HG03439 (cell line): ENCODE data around the gene CPNE5.
"Not testable (repeated sequence)": the region's sequence is repeated elsewhere in the genome, so short reads cannot be mapped to it uniquely, and the experiment has no call there.

Experiments used
- ATAC-seq: cut with Tn5 transposase; IDR thresholded peaks from one replicate; pipeline ENCODE4 v1.9.1; 2021; ENCODE audit warnings: mild to moderate bottlenecking, moderate library complexity; ENCODE audit not compliant: unreplicated experiment

Gene CPNE5

GRCh38 chr6:36704961-36705577, 134.2 kb downstream of the CPNE5 start:
- ATAC-seq = not testable (repeated sequence)

GRCh38 chr6:36703982-36704381, 135.3 kb downstream of the CPNE5 start:
- no peak for ATAC-seq

DNA sequence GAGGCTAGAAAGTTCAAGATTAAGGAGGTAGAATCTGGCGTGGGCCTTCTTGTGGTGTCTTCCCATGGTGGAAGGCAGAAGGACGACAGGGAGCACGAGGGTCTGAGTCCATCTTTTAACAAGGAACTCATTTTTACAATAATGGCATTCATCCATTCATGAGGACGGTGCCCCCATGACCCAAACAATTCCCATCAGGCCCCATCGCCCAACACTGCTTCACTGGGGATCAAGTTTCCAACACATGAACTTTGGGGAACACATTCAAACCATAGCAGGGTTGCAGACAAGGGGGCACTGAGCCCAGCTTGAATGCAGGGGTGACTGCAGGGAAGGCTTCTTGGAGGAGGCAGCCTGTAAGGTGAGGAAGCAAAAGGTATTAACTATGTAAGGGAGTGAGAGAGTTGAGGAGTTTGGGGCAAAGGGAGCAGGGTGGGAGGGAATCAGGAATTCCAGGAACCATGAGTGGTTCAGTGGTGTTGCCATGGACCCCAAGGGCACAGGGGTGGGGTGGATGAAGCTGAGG, 136.1 kb downstream of the CPNE5 start:
- ATAC-seq = no peak

- no peak for ATAC-seq
These were observed 136.6 kb downstream of the CPNE5 start for GRCh38 chr6:36702656-36703055.

GRCh38 chr6:36701401-36701991, 137.7 kb downstream of the CPNE5 start:
- no peak for ATAC-seq

DNA sequence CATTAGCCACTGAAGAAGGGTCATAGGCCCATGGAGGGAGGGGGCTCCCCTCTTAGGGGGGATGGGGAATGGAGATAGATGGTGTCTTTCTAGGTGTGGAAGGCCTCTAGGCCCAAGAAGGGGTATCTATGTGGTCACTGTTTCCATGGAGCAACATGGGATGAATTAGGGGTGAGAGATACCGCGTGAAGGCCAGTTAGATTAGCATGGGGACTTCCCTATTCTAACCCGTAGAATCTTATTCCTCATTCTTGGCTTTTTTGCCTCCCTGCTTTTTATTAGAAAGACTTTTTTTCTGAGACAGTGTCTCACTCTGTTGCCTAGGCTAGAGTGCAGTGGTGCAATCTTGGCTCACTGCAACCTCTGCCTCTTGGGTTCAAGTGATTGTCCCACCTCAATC, 138.4 kb downstream of the CPNE5 start:
- ATAC-seq = no peak

DNA sequence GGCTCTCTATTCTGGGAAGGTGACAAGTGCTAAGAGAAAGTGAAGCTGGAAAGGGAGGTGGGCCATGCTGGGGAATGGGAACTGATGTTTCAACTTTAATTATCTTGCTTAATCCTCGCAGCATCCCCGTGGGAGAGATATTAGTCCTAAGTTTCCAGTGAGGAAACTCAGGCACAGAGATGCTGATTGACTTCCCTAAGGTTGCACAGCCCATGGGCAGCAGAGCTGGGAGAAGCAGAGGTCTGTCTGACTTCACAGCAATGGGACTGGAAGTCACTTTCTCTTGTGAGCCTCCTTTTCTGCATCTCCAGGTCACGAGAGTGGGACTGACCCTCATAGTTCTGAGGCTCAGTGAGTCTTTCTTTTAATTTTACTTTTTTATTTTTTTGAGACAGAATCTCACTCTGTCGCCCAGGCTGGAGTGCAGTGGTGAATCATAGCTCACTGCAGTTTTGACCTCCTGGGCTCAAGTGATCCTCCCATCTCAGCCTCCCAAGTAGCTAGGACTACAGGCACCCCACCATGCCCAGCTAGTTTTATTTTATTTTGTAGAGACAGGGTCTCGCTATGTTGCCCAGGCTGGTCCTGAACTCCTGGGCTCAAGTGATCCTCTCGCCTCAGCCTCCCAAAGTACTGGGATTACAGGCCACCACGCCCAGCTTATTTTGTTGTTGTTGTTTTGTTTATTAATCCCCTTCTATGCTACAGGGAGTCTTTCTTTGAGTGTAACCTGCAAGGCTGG, 139.0 kb downstream of the CPNE5 start:
- no peak for ATAC-seq

GRCh38 chr6:36699348-36699747, 139.9 kb downstream of the CPNE5 start:
- ATAC-seq = no peak

GRCh38 chr6:36698871-36699271, 140.4 kb downstream of the CPNE5 start:
- ATAC-seq = no peak

DNA sequence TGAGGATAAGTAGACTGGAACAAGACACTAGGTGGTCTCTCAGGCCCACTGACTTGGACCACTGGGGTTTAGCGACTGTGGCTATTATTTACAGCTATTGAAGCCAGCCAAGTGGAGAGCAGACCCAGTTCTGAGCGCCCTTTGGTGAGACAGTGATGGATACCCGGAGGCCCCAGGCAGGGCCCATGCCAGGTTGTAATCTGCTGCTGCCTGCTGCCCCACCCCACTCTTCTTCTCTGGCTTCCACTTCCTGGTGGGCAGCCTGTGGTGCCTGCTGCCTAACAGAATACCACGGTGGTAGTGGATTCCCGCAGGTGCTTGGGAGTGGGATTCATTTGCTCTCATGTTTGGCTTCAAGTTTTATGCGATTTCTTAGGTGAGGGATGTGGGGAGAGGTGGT, 141.0 kb downstream of the CPNE5 start:
- ATAC-seq = no peak

DNA sequence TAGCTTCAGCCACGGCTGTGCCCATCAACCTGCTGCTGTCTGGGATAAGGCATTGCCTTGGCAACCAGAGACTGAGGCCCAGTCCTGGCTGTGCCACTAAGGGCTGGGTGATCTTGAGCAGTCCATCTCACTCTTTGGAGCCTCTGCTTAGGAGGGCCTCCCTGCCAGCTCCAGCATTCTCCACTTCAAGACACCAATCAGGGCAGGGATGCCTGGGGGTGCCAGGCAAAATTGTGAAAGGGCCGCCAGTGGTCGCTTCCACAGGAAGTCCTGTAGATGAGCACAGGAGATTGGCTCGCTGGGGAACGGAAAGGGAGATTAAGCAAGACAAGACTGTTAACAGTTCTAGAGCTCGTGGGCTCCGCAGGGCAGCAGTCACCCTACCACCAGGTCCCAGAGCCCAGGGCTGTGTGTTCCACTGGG, 141.8 kb downstream of the CPNE5 start, which contains the start of gene RAB44:
Gene RAB44, plus strand, starts transcription at position 346 of the 423 bp plus-strand sequence. CDS start 6,410 bp downstream, outside the sequence.
- ATAC-seq = no peak

DNA sequence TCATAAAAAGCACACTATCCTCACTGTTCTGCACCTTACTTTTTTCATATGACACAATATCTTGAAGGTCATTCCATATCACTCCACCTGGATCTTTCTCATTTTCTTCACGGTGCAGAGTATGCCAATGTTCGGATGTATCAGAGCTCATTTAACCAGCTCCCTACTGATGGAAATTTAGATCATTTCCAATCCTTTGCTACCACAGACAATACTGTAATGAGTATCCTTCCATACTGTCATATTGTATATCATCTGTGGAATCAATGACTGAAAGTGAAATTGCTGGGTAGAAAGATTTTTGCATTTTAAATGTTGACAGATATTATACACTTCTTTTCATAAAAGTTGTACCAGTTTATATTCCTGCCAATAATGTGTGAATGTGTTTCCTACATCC, 143.8 kb downstream of the CPNE5 start:
- ATAC-seq = no peak

DNA sequence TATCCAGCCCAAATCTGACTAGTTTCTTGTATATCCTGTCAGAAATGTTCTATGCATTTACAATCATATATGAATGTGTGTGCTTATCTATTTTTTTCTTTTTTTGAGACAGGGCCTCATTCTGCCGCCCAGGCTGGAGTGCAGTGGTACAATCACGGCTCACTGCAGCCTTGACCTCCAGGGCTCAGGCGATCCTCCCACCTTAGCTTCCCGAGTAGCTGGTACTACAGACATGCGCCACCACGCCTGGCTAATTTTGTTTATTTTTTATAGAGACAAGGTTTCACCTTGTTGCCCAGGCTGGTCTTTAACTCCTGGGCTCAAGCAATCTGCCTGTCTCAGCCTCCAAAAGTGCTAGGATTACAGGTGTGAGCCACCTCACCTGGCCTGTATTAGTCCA, 144.6 kb downstream of the CPNE5 start:
- no peak for ATAC-seq

- no peak for ATAC-seq
These were observed 146.2 kb downstream of the CPNE5 start for GRCh38 chr6:36692861-36693702.

GRCh38 chr6:36692220-36692619, 147.0 kb downstream of the CPNE5 start:
- no peak for ATAC-seq

- no peak for ATAC-seq
These were observed 147.6 kb downstream of the CPNE5 start for GRCh38 chr6:36691612-36692011.

DNA sequence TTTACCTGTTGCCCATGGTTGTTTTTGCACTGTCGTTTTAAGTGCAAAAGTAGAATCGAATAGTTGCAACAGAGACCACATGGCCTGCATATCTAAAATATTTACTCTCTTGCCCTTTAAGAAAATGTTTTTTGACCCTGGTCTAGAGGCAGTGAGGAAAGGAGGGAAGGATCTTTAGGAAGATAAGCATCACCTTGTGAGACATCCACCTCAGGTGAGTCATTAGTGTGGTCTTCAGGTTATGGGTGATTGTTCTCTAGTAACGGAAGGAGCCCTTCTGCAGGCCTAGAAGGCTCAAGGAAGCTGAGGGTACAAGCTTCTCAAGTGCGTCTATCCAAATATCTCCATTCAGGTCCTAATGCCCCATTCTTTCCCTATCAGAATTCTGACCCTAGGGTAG, 148.2 kb downstream of the CPNE5 start:
- no peak for ATAC-seq
